Liver (tissue), 9 donors: ENCODE data around the gene HIVEP3. TPM values are rescaled to one million over a fixed set of nuclear protein-coding genes. Genes with fewer than 3 reads are reported as not detected.

ENCODE experiments used
- DNase-seq: peaks from one replicate; pipeline ENCODE4 v3.0.0-alpha.2; 2017; ENCODE audit warnings: low spot score
- H3K27ac ChIP-seq, 2 donors: one replicate each; pipeline ENCODE4 v1.7.0; 2013; ENCODE audit warnings: inconsistent platforms in 2 of 2, low read length in 2 of 2, control low read depth in 1 of 2, low read depth in 1 of 2, mild to moderate bottlenecking in 1 of 2
- H3K27me3 ChIP-seq, 4 donors: one replicate each; pipeline versions ENCODE4 v1.6.1 to v1.7.0; 2013; ENCODE audit warnings: low read length in 3 of 4, inconsistent platforms in 1 of 4, mild to moderate bottlenecking in 1 of 4, moderate library complexity in 1 of 4; ENCODE audit not compliant: control insufficient read depth in 4 of 4, insufficient read depth in 4 of 4
- H3K36me3 ChIP-seq, 4 donors: one replicate each; pipeline versions ENCODE4 v1.6.1 to v1.7.0; 2013; ENCODE audit warnings: low read length in 3 of 4, mild to moderate bottlenecking in 3 of 4, low read depth in 1 of 4, moderate library complexity in 1 of 4; ENCODE audit not compliant: control insufficient read depth in 4 of 4, insufficient read depth in 3 of 4
- H3K4me1 ChIP-seq, 4 donors: one replicate each; pipeline versions ENCODE4 v1.6.1 to v1.7.0; 2013; ENCODE audit warnings: low read length in 3 of 4, mild to moderate bottlenecking in 3 of 4, moderate library complexity in 1 of 4; ENCODE audit not compliant: control insufficient read depth in 4 of 4, insufficient read depth in 4 of 4
- H3K4me3 ChIP-seq, 3 donors: one replicate each; pipeline versions ENCODE4 v1.6.1 to v1.7.0; 2013; ENCODE audit warnings: low read length in 3 of 3, control low read depth in 1 of 3, low read depth in 1 of 3, mild to moderate bottlenecking in 1 of 3
- H3K9ac ChIP-seq, 2 donors: one replicate each; pipeline ENCODE4 v1.7.0; 2013; ENCODE audit warnings: low read length in 2 of 2, mild to moderate bottlenecking in 2 of 2, moderate library complexity in 2 of 2, control low read depth in 1 of 2, low read depth in 1 of 2
- H3K9me3 ChIP-seq, 4 donors: one replicate each; pipeline versions ENCODE4 v1.6.1 to v1.7.0; 2013; ENCODE audit warnings: low read length in 3 of 4; ENCODE audit not compliant: control insufficient read depth in 4 of 4
- CTCF ChIP-seq: fragments of 150-350 bp; IDR thresholded peaks from 2 replicates; pipeline ENCODE4 v1.5.1; 2017; ENCODE audit warnings: improper control_type of control experiment, low read depth, low read length; ENCODE audit not compliant: missing input control
- EGR1 ChIP-seq, 2 donors: IDR thresholded peaks; 2 replicates each; pipeline ENCODE4 v1.6.1; 2016 to 2018; ENCODE audit warnings: antibody characterized with exemption in 2 of 2, low read depth in 2 of 2
- FOXA1 ChIP-seq: IDR thresholded peaks from 2 replicates; pipeline ENCODE4 v1.6.1; 2016; ENCODE audit warnings: antibody characterized with exemption
- FOXA2 ChIP-seq: IDR thresholded peaks from 2 replicates; pipeline ENCODE4 v1.6.1; 2016; ENCODE audit warnings: antibody characterized with exemption
- GABPA ChIP-seq, 2 donors: IDR thresholded peaks in 1 of 2; conservative IDR thresholded peaks in 1 of 2; 2 replicates each; pipeline ENCODE4 v1.6.1; 2016; ENCODE audit warnings: antibody characterized with exemption in 2 of 2, mild to moderate bottlenecking in 1 of 2, moderate library complexity in 1 of 2
- HNF4A ChIP-seq, 2 donors: conservative IDR thresholded peaks; 2 replicates each; pipeline ENCODE4 v1.6.1; 2016; ENCODE audit warnings: antibody characterized with exemption in 2 of 2, mild to moderate bottlenecking in 2 of 2
- HNF4G ChIP-seq: IDR thresholded peaks from 2 replicates; pipeline ENCODE4 v1.6.1; 2016; ENCODE audit warnings: antibody characterized with exemption
- JUND ChIP-seq, 2 donors: IDR thresholded peaks; 2 replicates each; pipeline ENCODE4 v1.6.1; 2016; ENCODE audit warnings: antibody characterized with exemption in 2 of 2
- MAX ChIP-seq: IDR thresholded peaks from 2 replicates; pipeline ENCODE4 v1.6.1; 2016; ENCODE audit warnings: antibody characterized with exemption
- NR2F2 ChIP-seq: IDR thresholded peaks from 2 replicates; pipeline ENCODE4 v1.6.1; 2016; ENCODE audit warnings: antibody characterized with exemption
- RAD21 ChIP-seq, 2 donors: IDR thresholded peaks; 2 replicates each; pipeline ENCODE4 v1.6.1; 2016; ENCODE audit warnings: antibody characterized with exemption in 2 of 2, mild to moderate bottlenecking in 2 of 2
- RXRA ChIP-seq, 2 donors: IDR thresholded peaks; 2 replicates each; pipeline ENCODE4 v1.6.1; 2017 to 2018; ENCODE audit warnings: antibody characterized with exemption in 2 of 2, mild to moderate bottlenecking in 1 of 2
- SP1 ChIP-seq: IDR thresholded peaks from 2 replicates; pipeline ENCODE4 v1.6.1; 2018; ENCODE audit warnings: antibody characterized with exemption, mild to moderate bottlenecking
- TAF1 ChIP-seq: conservative IDR thresholded peaks from 2 replicates; pipeline ENCODE4 v1.6.1; 2016; ENCODE audit warnings: antibody characterized with exemption, mild to moderate bottlenecking
- YY1 ChIP-seq: IDR thresholded peaks from 2 replicates; pipeline ENCODE4 v1.6.1; 2016; ENCODE audit warnings: antibody characterized with exemption, mild to moderate bottlenecking
- ZBTB33 ChIP-seq: IDR thresholded peaks from 2 replicates; pipeline ENCODE4 v1.6.1; 2016; ENCODE audit warnings: antibody characterized with exemption
- WGBS: extraction: QIAGEN DNeasy Blood & Tissue Kit; methylation state at CpG from one replicate; pipeline ENCODE4 v1.1.7; 2013; 5-methylcytosine and 5-hydroxymethylcytosine counted together
- polyA plus RNA-seq, 2 donors: library from polyadenylated mRNA; stranded (reverse) in 1 of 2; unstranded in 1 of 2; fragments of 200-250 nt in 1 of 2; fragments of >200 nt in 1 of 2; fragmentation: Nextera tagmentation in 1 of 2; extraction: Ambion mirVana in 1 of 2; gene quantifications; one replicate each; pipeline versions ENCODE4 v1.2.1 to v1.2.3, GENCODE V29; 2013 to 2015
- total RNA-seq, 2 donors: library from RNA; depleted of rRNA; stranded (reverse); fragments of >200 nt; gene quantifications; one replicate each; pipeline ENCODE4 v1.2.3, GENCODE V29; 2014
- TF ChIP-seq, protein P1 (sequence below): IDR thresholded peaks from 2 replicates; pipeline ENCODE4 v1.6.1; 2016; ENCODE audit warnings: antibody characterized with exemption
- TF ChIP-seq, protein P2 (sequence below): IDR thresholded peaks from 2 replicates; pipeline ENCODE4 v1.6.1; 2016; ENCODE audit warnings: antibody characterized with exemption, mild to moderate bottlenecking
- donor health status: healthy.
- donor health status: healthy.
- donor health status: healthy.
- donor health status: healthy.
- donor health status: healthy.

The HIVEP3 gene
- total and polyA plus RNA-seq, 4 donors: 0.93 to 1.6 (median 1.4) TPM

- H3K27ac ChIP-seq: peak overlapping the region in 1 of 2 donors; percentile 43
- no peaks in the 10 kb centered on the region for H3K9me3 ChIP-seq
- no peaks in the 10 kb centered on the region for H3K36me3 ChIP-seq
- H3K27me3 ChIP-seq: no peaks in the 10 kb centered on the region
- 79% methylated on average over 9 of the region's 9 CpGs for WGBS
- H3K4me1 ChIP-seq: no peaks in the 10 kb centered on the region
- no peak for DNase-seq
- no peak overlapping the region for H3K4me3 ChIP-seq
- H3K9ac ChIP-seq: no peak overlapping the region
- TF ChIP-seq CTCF: no peak
- no peak for TF ChIP-seq NR2F2
- no peak for TF ChIP-seq MAX
- TF ChIP-seq HNF4A (conservative IDR thresholded peaks at IDR 0.05): no peak
- no peak for TF ChIP-seq GABPA (IDR thresholded peaks at IDR 0.05 in 1 of 2, conservative IDR thresholded peaks at IDR 0.05 in 1 of 2)
- TF ChIP-seq, protein P1, sequence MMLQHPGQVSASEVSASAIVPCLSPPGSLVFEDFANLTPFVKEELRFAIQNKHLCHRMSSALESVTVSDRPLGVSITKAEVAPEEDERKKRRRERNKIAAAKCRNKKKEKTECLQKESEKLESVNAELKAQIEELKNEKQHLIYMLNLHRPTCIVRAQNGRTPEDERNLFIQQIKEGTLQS: no peak
- TF ChIP-seq JUND (IDR thresholded peaks at IDR 0.05): no peak
- TF ChIP-seq, protein P2, sequence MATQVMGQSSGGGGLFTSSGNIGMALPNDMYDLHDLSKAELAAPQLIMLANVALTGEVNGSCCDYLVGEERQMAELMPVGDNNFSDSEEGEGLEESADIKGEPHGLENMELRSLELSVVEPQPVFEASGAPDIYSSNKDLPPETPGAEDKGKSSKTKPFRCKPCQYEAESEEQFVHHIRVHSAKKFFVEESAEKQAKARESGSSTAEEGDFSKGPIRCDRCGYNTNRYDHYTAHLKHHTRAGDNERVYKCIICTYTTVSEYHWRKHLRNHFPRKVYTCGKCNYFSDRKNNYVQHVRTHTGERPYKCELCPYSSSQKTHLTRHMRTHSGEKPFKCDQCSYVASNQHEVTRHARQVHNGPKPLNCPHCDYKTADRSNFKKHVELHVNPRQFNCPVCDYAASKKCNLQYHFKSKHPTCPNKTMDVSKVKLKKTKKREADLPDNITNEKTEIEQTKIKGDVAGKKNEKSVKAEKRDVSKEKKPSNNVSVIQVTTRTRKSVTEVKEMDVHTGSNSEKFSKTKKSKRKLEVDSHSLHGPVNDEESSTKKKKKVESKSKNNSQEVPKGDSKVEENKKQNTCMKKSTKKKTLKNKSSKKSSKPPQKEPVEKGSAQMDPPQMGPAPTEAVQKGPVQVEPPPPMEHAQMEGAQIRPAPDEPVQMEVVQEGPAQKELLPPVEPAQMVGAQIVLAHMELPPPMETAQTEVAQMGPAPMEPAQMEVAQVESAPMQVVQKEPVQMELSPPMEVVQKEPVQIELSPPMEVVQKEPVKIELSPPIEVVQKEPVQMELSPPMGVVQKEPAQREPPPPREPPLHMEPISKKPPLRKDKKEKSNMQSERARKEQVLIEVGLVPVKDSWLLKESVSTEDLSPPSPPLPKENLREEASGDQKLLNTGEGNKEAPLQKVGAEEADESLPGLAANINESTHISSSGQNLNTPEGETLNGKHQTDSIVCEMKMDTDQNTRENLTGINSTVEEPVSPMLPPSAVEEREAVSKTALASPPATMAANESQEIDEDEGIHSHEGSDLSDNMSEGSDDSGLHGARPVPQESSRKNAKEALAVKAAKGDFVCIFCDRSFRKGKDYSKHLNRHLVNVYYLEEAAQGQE: no peak
- no peak for TF ChIP-seq FOXA1
- no peak for TF ChIP-seq RXRA (IDR thresholded peaks at IDR 0.05)
- no peak for TF ChIP-seq FOXA2
- TF ChIP-seq RAD21 (IDR thresholded peaks at IDR 0.05): no peak
- no peak for TF ChIP-seq EGR1 (IDR thresholded peaks at IDR 0.05; ENCODE audit: low read depth in 2 of 2)
- no peak for TF ChIP-seq TAF1
- no peak for TF ChIP-seq SP1
- no peak for TF ChIP-seq ZBTB33
- TF ChIP-seq HNF4G: no peak
- no peak for TF ChIP-seq YY1
These were observed 16.1 kb downstream of the HIVEP3 start for GRCh38 chr1:41902664-41903063.
